Liver (tissue), 9 donors: Measurements from ENCODE around the gene LSAMP. TPM values are rescaled to one million over a fixed set of nuclear protein-coding genes. Genes with fewer than 3 reads are reported as not detected.

Experiments
- DNase-seq: peaks from one replicate; pipeline ENCODE4 v3.0.0-alpha.2; 2017; ENCODE audit warnings: low spot score
- H3K27ac ChIP-seq, 2 donors: one replicate each; pipeline ENCODE4 v1.7.0; 2013; ENCODE audit warnings: inconsistent platforms in 2 of 2, low read length in 2 of 2, control low read depth in 1 of 2, low read depth in 1 of 2, mild to moderate bottlenecking in 1 of 2
- H3K27me3 ChIP-seq, 4 donors: one replicate each; pipeline versions ENCODE4 v1.6.1 to v1.7.0; 2013; ENCODE audit warnings: low read length in 3 of 4, inconsistent platforms in 1 of 4, mild to moderate bottlenecking in 1 of 4, moderate library complexity in 1 of 4; ENCODE audit not compliant: control insufficient read depth in 4 of 4, insufficient read depth in 4 of 4
- H3K36me3 ChIP-seq, 4 donors: one replicate each; pipeline versions ENCODE4 v1.6.1 to v1.7.0; 2013; ENCODE audit warnings: low read length in 3 of 4, mild to moderate bottlenecking in 3 of 4, low read depth in 1 of 4, moderate library complexity in 1 of 4; ENCODE audit not compliant: control insufficient read depth in 4 of 4, insufficient read depth in 3 of 4
- H3K4me1 ChIP-seq, 4 donors: one replicate each; pipeline versions ENCODE4 v1.6.1 to v1.7.0; 2013; ENCODE audit warnings: low read length in 3 of 4, mild to moderate bottlenecking in 3 of 4, moderate library complexity in 1 of 4; ENCODE audit not compliant: control insufficient read depth in 4 of 4, insufficient read depth in 4 of 4
- H3K4me3 ChIP-seq, 3 donors: one replicate each; pipeline versions ENCODE4 v1.6.1 to v1.7.0; 2013; ENCODE audit warnings: low read length in 3 of 3, control low read depth in 1 of 3, low read depth in 1 of 3, mild to moderate bottlenecking in 1 of 3
- H3K9ac ChIP-seq, 2 donors: one replicate each; pipeline ENCODE4 v1.7.0; 2013; ENCODE audit warnings: low read length in 2 of 2, mild to moderate bottlenecking in 2 of 2, moderate library complexity in 2 of 2, control low read depth in 1 of 2, low read depth in 1 of 2
- H3K9me3 ChIP-seq, 4 donors: one replicate each; pipeline versions ENCODE4 v1.6.1 to v1.7.0; 2013; ENCODE audit warnings: low read length in 3 of 4; ENCODE audit not compliant: control insufficient read depth in 4 of 4
- CTCF ChIP-seq: fragments of 150-350 bp; IDR thresholded peaks from 2 replicates; pipeline ENCODE4 v1.5.1; 2017; ENCODE audit warnings: improper control_type of control experiment, low read depth, low read length; ENCODE audit not compliant: missing input control
- EGR1 ChIP-seq, 2 donors: IDR thresholded peaks; 2 replicates each; pipeline ENCODE4 v1.6.1; 2016 to 2018; ENCODE audit warnings: antibody characterized with exemption in 2 of 2, low read depth in 2 of 2
- FOXA1 ChIP-seq: IDR thresholded peaks from 2 replicates; pipeline ENCODE4 v1.6.1; 2016; ENCODE audit warnings: antibody characterized with exemption
- HNF4G ChIP-seq: IDR thresholded peaks from 2 replicates; pipeline ENCODE4 v1.6.1; 2016; ENCODE audit warnings: antibody characterized with exemption
- JUND ChIP-seq, 2 donors: IDR thresholded peaks; 2 replicates each; pipeline ENCODE4 v1.6.1; 2016; ENCODE audit warnings: antibody characterized with exemption in 2 of 2
- RAD21 ChIP-seq, 2 donors: IDR thresholded peaks; 2 replicates each; pipeline ENCODE4 v1.6.1; 2016; ENCODE audit warnings: antibody characterized with exemption in 2 of 2, mild to moderate bottlenecking in 2 of 2
- SP1 ChIP-seq: IDR thresholded peaks from 2 replicates; pipeline ENCODE4 v1.6.1; 2018; ENCODE audit warnings: antibody characterized with exemption, mild to moderate bottlenecking
- ZBTB33 ChIP-seq: IDR thresholded peaks from 2 replicates; pipeline ENCODE4 v1.6.1; 2016; ENCODE audit warnings: antibody characterized with exemption
- WGBS: extraction: QIAGEN DNeasy Blood & Tissue Kit; methylation state at CpG from one replicate; pipeline ENCODE4 v1.1.7; 2013; 5-methylcytosine and 5-hydroxymethylcytosine counted together
- polyA plus RNA-seq, 2 donors: library from polyadenylated mRNA; stranded (reverse) in 1 of 2; unstranded in 1 of 2; fragments of 200-250 nt in 1 of 2; fragments of >200 nt in 1 of 2; fragmentation: Nextera tagmentation in 1 of 2; extraction: Ambion mirVana in 1 of 2; gene quantifications; one replicate each; pipeline versions ENCODE4 v1.2.1 to v1.2.3, GENCODE V29; 2013 to 2015
- total RNA-seq, 2 donors: library from RNA; depleted of rRNA; stranded (reverse); fragments of >200 nt; gene quantifications; one replicate each; pipeline ENCODE4 v1.2.3, GENCODE V29; 2014
- TF ChIP-seq, protein P1 (sequence below): IDR thresholded peaks from 2 replicates; pipeline ENCODE4 v1.6.1; 2016; ENCODE audit warnings: antibody characterized with exemption
- TF ChIP-seq, protein P2 (sequence below): IDR thresholded peaks from 2 replicates; pipeline ENCODE4 v1.6.1; 2016; ENCODE audit warnings: antibody characterized with exemption
- donor health status: healthy.
- donor health status: healthy.
- donor health status: healthy.
- donor health status: healthy.
- donor health status: healthy.

LSAMP gene
- total and polyA plus RNA-seq, 4 donors, result 0.01 to 0.17 (median 0.06) TPM

DNA sequence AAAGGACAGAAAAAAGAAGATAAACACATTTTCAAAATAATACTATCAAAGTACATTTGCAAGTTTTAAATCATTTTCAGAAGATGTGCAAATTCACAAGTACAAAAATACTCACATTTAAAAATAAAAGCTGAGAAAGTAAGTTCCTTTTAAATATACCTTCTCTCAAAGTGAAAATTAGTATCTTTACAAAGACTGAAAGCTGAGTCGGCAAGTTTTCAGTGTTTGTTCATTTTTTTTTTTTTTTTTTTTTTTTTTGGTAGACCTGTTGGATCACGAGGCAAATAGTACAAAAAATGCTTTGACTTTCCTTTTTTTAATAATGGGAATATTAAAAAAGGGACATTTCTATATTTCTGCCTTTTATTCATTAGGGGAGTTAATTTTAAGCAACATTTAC, 317.8 kb downstream of the LSAMP start:
- Histone ChIP-seq H3K4me1 (peaks cover 0 to 5% (median 1%) of the 10 kb centered on the region in 4 donors), H3K9ac (no peak overlapping the region), H3K36me3 (no peaks in the 10 kb centered on the region), H3K4me3 (no peak overlapping the region), H3K27ac (no peak overlapping the region), H3K27me3 (no peaks in the 10 kb centered on the region), H3K9me3 (no peaks in the 10 kb centered on the region)
- TF ChIP-seq, protein P1, sequence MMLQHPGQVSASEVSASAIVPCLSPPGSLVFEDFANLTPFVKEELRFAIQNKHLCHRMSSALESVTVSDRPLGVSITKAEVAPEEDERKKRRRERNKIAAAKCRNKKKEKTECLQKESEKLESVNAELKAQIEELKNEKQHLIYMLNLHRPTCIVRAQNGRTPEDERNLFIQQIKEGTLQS, result no peak
- TF ChIP-seq, protein P2, sequence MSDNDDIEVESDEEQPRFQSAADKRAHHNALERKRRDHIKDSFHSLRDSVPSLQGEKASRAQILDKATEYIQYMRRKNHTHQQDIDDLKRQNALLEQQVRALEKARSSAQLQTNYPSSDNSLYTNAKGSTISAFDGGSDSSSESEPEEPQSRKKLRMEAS, result no peak
- TF ChIP-seq CTCF (no peak), EGR1 (IDR thresholded peaks at IDR 0.05; ENCODE audit: low read depth in 2 of 2) (no peak), HNF4G (no peak), ZBTB33 (no peak), FOXA1 (no peak)
- DNase-seq, result no peak
- 66% methylated on average over 2 of the region's 2 CpGs for WGBS

DNA sequence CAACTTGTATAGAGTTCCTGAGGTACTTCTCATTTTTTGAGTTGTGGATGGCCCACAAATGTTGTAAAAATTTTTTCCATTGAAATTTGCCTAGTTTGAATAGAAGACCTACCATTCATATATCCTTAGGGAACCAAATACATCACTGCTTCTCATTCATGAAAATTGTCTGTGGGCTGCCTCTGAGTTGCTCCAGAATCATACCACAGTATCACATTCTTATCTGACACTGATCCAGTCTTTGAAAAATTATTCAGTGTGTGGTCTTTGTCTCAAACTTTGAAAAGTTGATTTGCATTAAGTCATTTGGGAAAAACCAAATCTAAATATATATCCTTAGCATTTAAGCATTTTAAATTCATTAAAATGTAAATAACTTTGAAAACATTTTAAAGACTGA, 321.1 kb downstream of the LSAMP start:
- H3K9me3 ChIP-seq, result no peaks in the 10 kb centered on the region
- H3K27me3 ChIP-seq, result no peaks in the 10 kb centered on the region
- H3K9ac ChIP-seq, result no peak overlapping the region
- no peaks in the 10 kb centered on the region for H3K36me3 ChIP-seq
- no peak overlapping the region for H3K27ac ChIP-seq
- no peak for TF ChIP-seq SP1
- TF ChIP-seq JUND (IDR thresholded peaks at IDR 0.05), result no peak
- no peak for TF ChIP-seq CTCF
- TF ChIP-seq, protein P2, result no peak
- TF ChIP-seq RAD21 (IDR thresholded peaks at IDR 0.05), result no peak
- no peak overlapping the region for H3K4me3 ChIP-seq
- H3K4me1 ChIP-seq, result peaks cover 0 to 2% (median 0%) of the 10 kb centered on the region in 4 donors
- DNase-seq, result no peak
